ENCODE measurements around the gene EPN2. TPM values are rescaled to one million over a fixed set of nuclear protein-coding genes. Genes with fewer than 3 reads are reported as not detected.
A peak's percentile ranks its signal among the peaks of the same experiment; 100 is the strongest.

Gene EPN2
- total RNA-seq, 1 donor from 2014 or later = 74.5 TPM

DNA sequence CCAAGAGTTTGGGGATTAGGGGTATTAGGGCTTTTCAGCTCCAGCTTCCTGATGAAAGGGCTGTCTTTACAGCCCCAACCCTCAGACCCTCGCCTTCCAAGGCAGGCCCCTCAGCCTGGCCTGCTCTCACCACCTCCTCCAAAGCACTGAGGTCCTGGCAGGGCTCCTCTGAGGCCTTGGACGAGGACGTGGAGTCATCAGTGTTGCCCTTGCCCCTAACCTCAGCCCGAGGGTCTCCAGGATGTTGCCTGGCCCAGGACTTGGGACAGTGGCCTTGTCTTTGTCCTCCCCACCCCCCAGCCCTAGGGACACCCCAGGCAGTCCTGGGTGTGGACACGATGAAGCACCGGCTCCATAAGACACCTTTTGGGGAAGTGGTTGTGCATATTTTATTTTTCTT, 97.2 kb downstream of the EPN2 start:
- TF ChIP-seq CTCF (IDR thresholded peaks at IDR 0.05; ENCODE audit: unreplicated experiment) = no peak
- Mint-ChIP-seq H3K9me3 (ENCODE audit: unreplicated experiment) (no peaks in the 10 kb centered on the region), H3K27ac (ENCODE audit: unreplicated experiment) (no peak overlapping the region), H3K4me3 (ENCODE audit: unreplicated experiment) (no peak overlapping the region), H3K36me3 (ENCODE audit: low read depth, unreplicated experiment) (peaks cover 14% of the 10 kb centered on the region), H3K27me3 (ENCODE audit: unreplicated experiment) (peaks cover 2% of the 10 kb centered on the region), H3K4me1 (ENCODE audit: unreplicated experiment) (no peaks in the 10 kb centered on the region)
- DNase-seq (ENCODE audit: low spot score) = no peak

DNA sequence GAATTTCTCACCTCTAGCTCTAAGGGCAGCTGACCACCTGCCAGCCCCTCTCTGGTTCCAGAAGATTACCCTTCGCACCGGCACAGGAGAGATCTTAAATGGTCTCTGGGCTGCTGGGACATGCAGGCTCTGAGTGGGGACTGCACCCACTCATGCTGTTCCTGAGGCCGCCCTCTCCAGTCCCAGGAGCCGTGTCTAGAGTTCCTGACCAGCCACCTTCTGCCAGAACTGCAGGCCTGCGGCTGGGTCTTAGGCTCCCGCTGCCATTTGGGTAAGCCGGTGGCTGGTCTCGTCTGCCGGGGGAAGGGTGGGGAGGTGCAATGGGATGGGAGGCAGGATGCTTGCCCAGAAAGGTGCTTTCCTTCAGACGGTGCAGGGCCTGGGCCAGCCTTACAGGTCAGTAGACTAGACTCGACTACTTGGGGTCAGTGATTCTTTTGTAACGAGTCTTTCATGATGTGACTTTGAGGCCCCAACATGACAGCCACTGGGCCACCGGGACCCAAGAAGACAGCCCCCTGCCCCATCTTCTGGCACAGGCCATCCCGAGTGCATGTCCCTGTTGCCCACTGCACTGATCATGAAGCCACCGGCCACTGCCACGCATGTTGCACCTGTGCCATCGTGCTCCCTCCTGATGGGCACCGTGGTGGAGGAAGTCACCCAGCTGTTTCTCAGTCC, 98.9 kb downstream of the EPN2 start:
- no peak for TF ChIP-seq CTCF (IDR thresholded peaks at IDR 0.05; ENCODE audit: unreplicated experiment)
- H3K4me1 Mint-ChIP-seq (ENCODE audit: unreplicated experiment) = peaks cover 2% of the 10 kb centered on the region
- H3K36me3 Mint-ChIP-seq (ENCODE audit: low read depth, unreplicated experiment) = peaks cover 8% of the 10 kb centered on the region
- DNase-seq (ENCODE audit: low spot score) = no peak
- no peaks in the 10 kb centered on the region for H3K9me3 Mint-ChIP-seq (ENCODE audit: unreplicated experiment)
- peaks cover 6% of the 10 kb centered on the region for H3K27me3 Mint-ChIP-seq (ENCODE audit: unreplicated experiment)
- H3K4me3 Mint-ChIP-seq (ENCODE audit: unreplicated experiment) = no peak overlapping the region
- H3K27ac Mint-ChIP-seq (ENCODE audit: unreplicated experiment) = no peak overlapping the region

- peaks cover 11% of the 10 kb centered on the region for H3K27me3 Mint-ChIP-seq (ENCODE audit: unreplicated experiment)
- H3K27ac Mint-ChIP-seq (ENCODE audit: unreplicated experiment) = peak overlapping the region; percentile 16
- peaks cover 12% of the 10 kb centered on the region for H3K4me1 Mint-ChIP-seq (ENCODE audit: unreplicated experiment)
- peaks cover 18% of the 10 kb centered on the region for H3K36me3 Mint-ChIP-seq (ENCODE audit: low read depth, unreplicated experiment)
- no peaks in the 10 kb centered on the region for H3K9me3 Mint-ChIP-seq (ENCODE audit: unreplicated experiment)
- no peak for DNase-seq (ENCODE audit: low spot score)
- TF ChIP-seq CTCF (IDR thresholded peaks at IDR 0.05; ENCODE audit: unreplicated experiment) = no peak
- no peak overlapping the region for H3K4me3 Mint-ChIP-seq (ENCODE audit: unreplicated experiment)
These were observed 100.0 kb downstream of the EPN2 start for GRCh38 chr17:19336938-19337711.

GRCh38 chr17:19337712-19338023, 100.5 kb downstream of the EPN2 start:
- Mint-ChIP-seq H3K9me3 (ENCODE audit: unreplicated experiment) (no peaks in the 10 kb centered on the region), H3K4me1 (ENCODE audit: unreplicated experiment) (peaks cover 13% of the 10 kb centered on the region), H3K27ac (ENCODE audit: unreplicated experiment) (no peak overlapping the region), H3K4me3 (ENCODE audit: unreplicated experiment) (no peak overlapping the region), H3K27me3 (ENCODE audit: unreplicated experiment) (peaks cover 11% of the 10 kb centered on the region), H3K36me3 (ENCODE audit: low read depth, unreplicated experiment) (peaks cover 15% of the 10 kb centered on the region)
- no peak for DNase-seq (ENCODE audit: low spot score)
- no peak for TF ChIP-seq CTCF (IDR thresholded peaks at IDR 0.05; ENCODE audit: unreplicated experiment)
